NCI-H2171 treated with DMSO at 0.1 percent for 48 hours (cell line): Measurements from ENCODE around the gene OLFM3.

Experiments used
- DNase-seq: peaks from one replicate; lab custom pipeline; 2025; lab: John Stamatoyannopoulos, UW

OLFM3 gene

GRCh38 chr1:101996825-101997465, at the start of gene OLFM3:
Gene OLFM3, minus strand, starts transcription at chr1:101996926.
- DNase-seq = no peak

- DNase-seq = no peak
These were observed 49.0 kb upstream of the OLFM3 start for GRCh38 chr1:102045752-102046151.

- DNase-seq = no peak
These were observed 35.8 kb upstream of the OLFM3 start for GRCh38 chr1:102032534-102032933.

- no peak for DNase-seq
These were observed 22.8 kb upstream of the OLFM3 start for GRCh38 chr1:102019530-102019929.

- DNase-seq = no peak
These were observed 19.0 kb upstream of the OLFM3 start for GRCh38 chr1:102015728-102016127.

GRCh38 chr1:102002057-102002456, 5.3 kb upstream of the OLFM3 start:
- DNase-seq = no peak

GRCh38 chr1:101995984-101996745, 561 bp downstream of the OLFM3 start:
- no peak for DNase-seq

- no peak for DNase-seq
These were observed 3.0 kb downstream of the OLFM3 start for GRCh38 chr1:101993710-101994109.

GRCh38 chr1:101992821-101993575, 3.7 kb downstream of the OLFM3 start:
- DNase-seq = no peak

- DNase-seq = no peak
These were observed 15.8 kb downstream of the OLFM3 start for GRCh38 chr1:101980974-101981373.

- DNase-seq = no peak
These were observed 19.5 kb downstream of the OLFM3 start for GRCh38 chr1:101977266-101977665.

GRCh38 chr1:101976161-101976560, 20.6 kb downstream of the OLFM3 start:
- DNase-seq = no peak

- no peak for DNase-seq
These were observed 21.4 kb downstream of the OLFM3 start for GRCh38 chr1:101975371-101975770.

GRCh38 chr1:101974599-101975274, 22.0 kb downstream of the OLFM3 start:
- no peak for DNase-seq

- no peak for DNase-seq
These were observed 25.4 kb downstream of the OLFM3 start for GRCh38 chr1:101971304-101971703.

GRCh38 chr1:101967871-101968270, 28.9 kb downstream of the OLFM3 start:
- no peak for DNase-seq

GRCh38 chr1:101965341-101965740, 31.4 kb downstream of the OLFM3 start:
- no peak for DNase-seq

- DNase-seq = no peak
These were observed 32.0 kb downstream of the OLFM3 start for GRCh38 chr1:101964708-101965107.

GRCh38 chr1:101960142-101960541, 36.6 kb downstream of the OLFM3 start:
- no peak for DNase-seq

GRCh38 chr1:101959456-101959855, 37.3 kb downstream of the OLFM3 start:
- no peak for DNase-seq

- no peak for DNase-seq
These were observed 39.0 kb downstream of the OLFM3 start for GRCh38 chr1:101957771-101958170.

GRCh38 chr1:101953623-101954022, 43.1 kb downstream of the OLFM3 start:
- DNase-seq = no peak
